ENCODE results near the gene GLOD4.

DNA sequence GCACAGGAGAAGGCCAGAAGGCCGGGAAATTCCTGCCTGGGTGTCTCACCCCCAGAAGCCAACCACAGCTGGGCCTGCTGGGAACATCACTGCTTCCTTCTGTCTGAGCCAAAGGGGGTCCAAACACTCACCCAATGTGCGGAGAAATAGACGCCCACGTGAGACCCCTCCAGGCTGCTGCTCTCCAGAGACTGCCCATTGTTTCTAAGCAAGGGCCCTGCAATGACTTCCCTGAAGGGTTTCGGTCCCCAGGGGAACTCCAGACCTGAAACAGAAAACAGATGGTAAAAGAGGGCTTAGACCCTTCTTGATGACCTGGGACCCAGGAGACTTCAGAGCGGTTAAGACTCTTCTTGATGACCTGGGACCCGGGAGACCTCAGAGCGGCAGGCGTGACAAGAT lies 41.4 kb upstream of the GLOD4 start:
- no peak for TF ChIP-seq POLR2A (IDR thresholded peaks at IDR 0.05)
- no peak for TF ChIP-seq EP300 (IDR thresholded peaks at IDR 0.05)

Measured in sigmoid colon (tissue), 4 donors.